Gastrocnemius medialis (tissue), 4 donors: ENCODE results near the gene SNPH.

ENCODE experiments used
- CTCF ChIP-seq, 5 experiments: fragments of 450-650 bp in 3 of 5; fragments of 200-600 bp in 2 of 5; sonication (generic) in 2 of 5; IDR thresholded peaks in 4 of 5; conservative IDR thresholded peaks in 1 of 5; 1 replicate in 4 of 5; 2 replicates in 1 of 5; pipeline ENCODE4 v1.5.1; 2016 to 2019; ENCODE audit warnings: antibody characterized with exemption in 5 of 5, mild to moderate bottlenecking in 3 of 5, moderate library complexity in 3 of 5
- POLR2A ChIP-seq, 2 donors: fragments of 450-650 bp; IDR thresholded peaks; one replicate each; pipeline ENCODE4 v1.6.1; 2017; ENCODE audit warnings: antibody characterized with exemption in 2 of 2, mild to moderate bottlenecking in 2 of 2, moderate library complexity in 2 of 2

GRCh38 chr20:1245578-1245977 lies 20.5 kb upstream of the SNPH start:
- no peak for TF ChIP-seq CTCF (IDR thresholded peaks at IDR 0.05 in 4 of 5, conservative IDR thresholded peaks at IDR 0.05 in 1 of 5)
- no peak for TF ChIP-seq POLR2A (IDR thresholded peaks at IDR 0.05)
